ENCODE results near the gene RNASE1.

Gene RNASE1

GRCh38 chr14:20774258-20774824, 28.3 kb downstream of the RNASE1 start:
- H3K27ac ChIP-seq (ENCODE audit: extremely low read depth, low read depth, low read length), result no peak overlapping the region
- H3K4me3 ChIP-seq (ENCODE audit: low read depth, low read length), result no peak overlapping the region
- no peaks in the 10 kb centered on the region for H3K9me3 ChIP-seq (ENCODE audit: control insufficient read depth, insufficient read depth, low read depth, low read length)
- no peak for TF ChIP-seq KLF1 (tag by site-specific recombination; IDR thresholded peaks at IDR 0.05)
- no peak for TF ChIP-seq ZNF510 (tag by site-specific recombination; IDR thresholded peaks at IDR 0.05; ENCODE audit: insufficient replicate concordance)
- TF ChIP-seq ZBTB6 (tag by site-specific recombination; IDR thresholded peaks at IDR 0.05), result no peak
- TF ChIP-seq ZNF19 (tag by site-specific recombination; IDR thresholded peaks at IDR 0.05; ENCODE audit: low read depth), result no peak
- no peak for TF ChIP-seq ZSCAN16 (tag by site-specific recombination; IDR thresholded peaks at IDR 0.05)
- no peak for TF ChIP-seq ZNF560 (tag by site-specific recombination; IDR thresholded peaks at IDR 0.05; ENCODE audit: borderline replicate concordance)
- no peak for TF ChIP-seq ZFP37 (tag by site-specific recombination; IDR thresholded peaks at IDR 0.05)
- no peak for TF ChIP-seq GLIS1 (tag by site-specific recombination; IDR thresholded peaks at IDR 0.05)
- no peak for TF ChIP-seq ZNF518A (tag by site-specific recombination; conservative IDR thresholded peaks at IDR 0.05; ENCODE audit: low read depth)
- no peak for TF ChIP-seq OVOL3 (tag by site-specific recombination; IDR thresholded peaks at IDR 0.05)
- no peak for TF ChIP-seq ZSCAN5A (tag by site-specific recombination; IDR thresholded peaks at IDR 0.05)
- no peak for TF ChIP-seq ZNF426 (tag by site-specific recombination; IDR thresholded peaks at IDR 0.05)
- TF ChIP-seq ZSCAN30 (tag by site-specific recombination; IDR thresholded peaks at IDR 0.05), result no peak
- no peak for TF ChIP-seq ZNF239 (tag by site-specific recombination; IDR thresholded peaks at IDR 0.05)
- TF ChIP-seq ZBTB11 (tag by site-specific recombination; conservative IDR thresholded peaks at IDR 0.05; ENCODE audit: low read depth), result no peak
- ChIA-PET POLR2A (no interaction called here), CTCF (interaction anchor here (0.9 kb wide), 1 partner anchor 85 kb away, joined by 3 read pairs; no protein-coding TSS in a partner anchor)
- H3K4me1 ChIP-seq (ENCODE audit: control insufficient read depth, insufficient read depth, low read length), result no peaks in the 10 kb centered on the region
- H3K36me3 ChIP-seq (ENCODE audit: control insufficient read depth in 2 of 2, insufficient read depth in 1 of 2, low read length in 2 of 2), result no peaks in the 10 kb centered on the region

All from HEK293 (cell line).